CD4-positive, alpha-beta T cell treated with Interleukin-17A for 1 hour (primary cell): ENCODE data around the gene LSM14A.
"Not testable (repeated sequence)": the region's sequence is repeated elsewhere in the genome, so short reads cannot be mapped to it uniquely, and the experiment has no call there.

Experiments
- DNase-seq: peaks from one replicate; pipeline ENCODE4 v3.0.0-alpha.2; 2020

LSM14A gene

GRCh38 chr19:34232566-34233481 is 60.5 kb downstream of the LSM14A start:
- DNase-seq: no peak

GRCh38 chr19:34235425-34235940 is 63.2 kb downstream of the LSM14A start:
- no peak for DNase-seq

GRCh38 chr19:34236035-34236987 is 64.0 kb downstream of the LSM14A start:
- DNase-seq: no peak

- DNase-seq: no peak
These were observed 65.0 kb downstream of the LSM14A start for GRCh38 chr19:34237283-34237682.

GRCh38 chr19:34237939-34238338 is 65.6 kb downstream of the LSM14A start:
- DNase-seq: no peak

GRCh38 chr19:34241513-34242337 is 69.4 kb downstream of the LSM14A start:
- DNase-seq: no peak

- DNase-seq: not testable (repeated sequence)
These were observed 71.0 kb downstream of the LSM14A start for GRCh38 chr19:34243138-34243875.

- no peak for DNase-seq
These were observed 71.7 kb downstream of the LSM14A start for GRCh38 chr19:34243876-34244578.

GRCh38 chr19:34244611-34245299 is 72.5 kb downstream of the LSM14A start:
- no peak for DNase-seq

GRCh38 chr19:34246340-34246739 is 74.0 kb downstream of the LSM14A start:
- no peak for DNase-seq

- no peak for DNase-seq
These were observed 76.6 kb downstream of the LSM14A start for GRCh38 chr19:34248941-34249340.

- not testable (repeated sequence) for DNase-seq
These were observed 80.9 kb downstream of the LSM14A start for GRCh38 chr19:34253167-34253566.

- not testable (repeated sequence) for DNase-seq
These were observed 81.4 kb downstream of the LSM14A start for GRCh38 chr19:34253681-34254045.

GRCh38 chr19:34254046-34254697 is 81.9 kb downstream of the LSM14A start, which contains the start of gene GARRE1:
Gene GARRE1 (plus strand): TSS chr19:34254554. CDS start chr19:34300474, 45,920 bp downstream.
- peak; percentile 85 for DNase-seq

- DNase-seq: peak; percentile 33
These were observed 82.6 kb downstream of the LSM14A start for GRCh38 chr19:34254698-34255432.

GRCh38 chr19:34255546-34255945 is 83.2 kb downstream of the LSM14A start:
- DNase-seq: no peak

GRCh38 chr19:34256835-34257558 is 84.7 kb downstream of the LSM14A start:
- no peak for DNase-seq

GRCh38 chr19:34257559-34257924 is 85.2 kb downstream of the LSM14A start:
- no peak for DNase-seq
